GM18519 (cell line): ENCODE data around the gene FNDC1.
"Not testable (repeated sequence)": the region's sequence is repeated elsewhere in the genome, so short reads cannot be mapped to it uniquely, and the experiment has no call there.

Experiments used
- ATAC-seq: cut with Tn5 transposase; IDR thresholded peaks from one replicate; pipeline ENCODE4 v1.9.1; 2021; ENCODE audit warnings: mild to moderate bottlenecking, moderate library complexity; ENCODE audit not compliant: unreplicated experiment, low FRiP score

The FNDC1 gene

GRCh38 chr6:159252955-159253508 is 83.8 kb downstream of the FNDC1 start:
- ATAC-seq, result peak; percentile 65

- no peak for ATAC-seq
Observed at GRCh38 chr6:159254186-159254585, 85.0 kb downstream of the FNDC1 start.

DNA sequence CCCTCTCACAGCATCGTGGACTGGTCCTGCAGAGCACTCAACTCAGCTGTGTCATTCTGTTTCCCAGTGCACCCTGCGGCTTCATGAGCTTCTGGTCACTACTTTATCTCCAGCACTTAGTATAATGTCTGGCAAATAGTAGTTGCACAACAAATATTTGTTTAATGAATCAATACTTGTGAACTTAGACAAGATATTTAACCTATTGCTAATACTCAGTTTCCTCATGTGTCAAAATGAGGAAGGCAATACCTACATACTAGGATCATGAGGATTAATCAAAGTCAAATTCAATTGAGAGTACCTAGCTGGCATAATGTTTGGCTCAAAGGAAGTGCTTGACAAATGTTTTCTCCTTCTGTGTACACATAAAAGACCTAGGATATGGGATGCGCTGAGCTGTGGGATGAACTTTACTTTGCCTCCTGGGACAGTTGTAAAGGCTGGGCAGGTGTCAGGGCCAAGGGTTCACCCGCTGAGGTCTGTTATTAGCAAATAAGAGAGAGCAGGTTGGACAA is 86.3 kb downstream of the FNDC1 start:
- ATAC-seq, result no peak

DNA sequence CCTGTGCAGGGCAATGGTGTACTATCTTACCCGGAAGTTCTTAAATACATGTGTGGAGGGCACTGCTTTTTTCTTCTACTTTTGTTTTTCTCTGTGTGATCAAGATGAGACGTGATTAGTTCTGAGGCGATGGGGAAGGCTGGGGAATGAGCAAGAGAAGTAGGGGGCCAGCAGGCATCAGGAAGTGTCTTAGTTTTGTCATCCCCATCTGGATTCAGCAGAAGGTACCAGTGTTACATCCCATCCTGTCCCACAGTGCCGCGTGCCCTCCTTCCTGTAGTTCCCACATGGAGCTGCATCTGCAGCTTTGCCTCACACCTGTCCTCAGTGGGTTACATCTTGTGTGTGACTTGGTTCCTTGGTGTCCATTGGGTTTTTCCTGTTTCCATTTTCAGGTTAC is 86.9 kb downstream of the FNDC1 start:
- ATAC-seq, result no peak

DNA sequence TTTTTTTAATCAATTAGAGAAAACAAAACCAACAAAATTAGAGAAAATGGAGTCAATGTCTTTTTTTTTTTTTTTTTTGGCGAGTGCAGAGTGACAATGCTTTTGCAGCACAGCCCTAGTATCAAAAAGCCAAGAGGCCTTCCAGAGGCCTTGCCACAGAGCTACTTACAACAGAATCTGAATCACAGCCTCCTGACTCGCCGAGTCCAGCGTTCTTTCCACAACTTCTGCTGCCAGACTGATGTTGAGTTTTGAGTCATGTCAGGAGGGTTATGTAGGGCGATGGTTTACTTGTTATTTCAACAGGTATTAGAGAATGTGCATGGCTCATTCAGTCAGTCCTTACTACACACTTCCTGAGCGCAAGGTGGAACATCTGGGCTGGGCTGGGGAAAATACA is 88.6 kb downstream of the FNDC1 start:
- ATAC-seq, result no peak

GRCh38 chr6:159259441-159260125 is 90.4 kb downstream of the FNDC1 start:
- ATAC-seq, result no peak

DNA sequence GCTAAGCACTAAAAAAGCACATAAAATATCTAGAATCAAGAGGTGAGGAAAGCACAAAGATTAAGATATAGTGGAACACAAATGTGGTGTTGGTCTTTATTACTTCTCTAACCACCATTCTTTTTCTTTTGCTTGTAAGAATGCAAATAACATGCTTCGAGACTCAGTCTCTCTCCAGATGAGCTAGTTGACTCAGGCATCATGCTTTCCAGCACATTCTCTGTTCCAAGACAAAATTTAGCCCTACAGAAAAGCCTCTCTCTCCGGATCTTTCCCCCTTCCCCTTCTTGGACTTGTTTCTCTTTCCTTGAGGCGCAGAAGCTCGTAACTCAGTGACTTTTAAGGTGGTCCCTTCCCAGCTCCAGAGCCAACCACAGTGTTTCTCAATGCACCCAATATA is 91.0 kb downstream of the FNDC1 start:
- no peak for ATAC-seq

GRCh38 chr6:159261995-159262394 is 92.8 kb downstream of the FNDC1 start:
- no peak for ATAC-seq

DNA sequence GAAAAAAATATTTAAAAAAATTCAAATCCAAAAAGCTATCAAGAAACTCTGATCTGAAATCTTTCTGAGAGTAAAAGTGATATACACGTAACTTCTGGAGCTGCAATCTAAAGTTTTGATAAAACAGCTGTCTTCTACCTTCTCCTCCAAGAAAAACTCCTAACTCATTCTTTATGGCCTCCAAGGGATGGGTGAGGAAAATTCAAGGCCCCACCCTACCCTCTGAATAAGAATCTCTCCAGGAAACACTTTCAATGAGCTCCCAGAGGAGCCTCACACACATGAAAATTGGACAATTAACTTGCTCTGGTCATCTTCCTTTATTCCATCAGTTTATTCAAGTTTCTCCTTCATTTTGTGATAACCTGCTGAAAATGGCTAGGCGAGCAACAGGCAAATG is 93.4 kb downstream of the FNDC1 start:
- ATAC-seq, result no peak

DNA sequence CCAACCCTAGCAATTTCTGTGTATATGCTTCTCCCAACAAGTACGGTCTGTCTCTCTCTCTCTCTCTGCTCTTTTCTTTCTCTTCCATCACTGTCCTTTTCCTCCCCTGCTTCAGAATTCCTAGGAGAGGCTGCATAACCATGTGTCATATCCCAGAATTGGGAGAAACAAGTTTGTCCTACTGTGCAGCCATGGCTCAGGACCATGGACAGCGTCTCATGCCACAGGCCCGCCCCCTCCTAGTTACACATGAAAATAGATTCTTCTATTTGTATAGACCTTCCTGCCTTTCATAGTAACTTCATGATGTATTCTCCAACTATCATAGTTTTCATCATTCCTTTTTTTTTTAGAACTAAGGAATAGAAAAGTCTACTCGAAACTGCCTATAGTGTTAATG is 98.0 kb downstream of the FNDC1 start:
- no peak for ATAC-seq

- ATAC-seq, result no peak
Observed at GRCh38 chr6:159268511-159268910, 99.3 kb downstream of the FNDC1 start.

- ATAC-seq, result no peak
Observed at GRCh38 chr6:159271257-159271656, 102.1 kb downstream of the FNDC1 start.

- ATAC-seq, result no peak
Observed at GRCh38 chr6:159278626-159279025, 109.4 kb downstream of the FNDC1 start.

DNA sequence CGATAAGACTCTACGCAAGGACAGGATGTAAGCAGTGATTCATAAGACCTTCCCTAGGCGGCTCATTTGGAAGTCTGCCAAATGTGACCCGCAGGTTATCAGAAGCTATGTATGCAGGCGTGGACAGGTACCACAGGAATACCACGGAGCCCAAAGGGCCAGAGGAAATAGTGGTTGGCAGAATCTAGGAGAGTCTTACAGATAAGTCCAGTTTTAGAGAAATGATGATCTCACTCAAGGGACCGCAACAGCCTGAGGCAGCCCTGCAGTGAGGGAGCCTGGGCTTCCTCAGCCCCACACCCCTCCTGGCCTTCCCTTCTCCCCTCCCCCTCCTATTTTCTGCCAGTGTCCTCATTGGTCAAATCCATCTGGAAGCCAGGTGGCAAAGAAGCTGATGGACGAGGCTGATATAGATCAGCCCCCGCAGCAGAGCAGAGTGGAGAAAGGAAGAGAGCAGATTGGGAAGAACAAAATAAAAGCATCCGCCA is 110.6 kb downstream of the FNDC1 start:
- ATAC-seq, result no peak

DNA sequence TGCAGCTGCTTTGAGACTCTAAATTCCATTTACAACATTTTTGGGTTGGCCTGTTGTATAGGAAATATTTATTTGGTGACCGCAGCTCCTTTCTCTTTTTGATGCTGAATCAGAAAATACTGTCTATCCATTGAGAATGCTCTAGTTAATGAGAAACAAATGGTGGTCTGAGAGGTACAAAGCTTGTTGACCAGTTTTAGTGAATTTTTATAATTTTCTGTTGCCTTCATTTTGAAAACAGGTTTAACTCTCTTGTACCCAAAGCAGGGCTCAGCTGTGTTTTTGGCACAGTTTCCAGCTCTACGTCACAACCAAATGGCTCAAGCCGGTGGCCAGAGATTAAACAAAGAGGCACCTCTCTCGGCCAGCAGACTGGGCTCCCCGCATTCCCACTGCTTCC is 113.2 kb downstream of the FNDC1 start:
- no peak for ATAC-seq

- not testable (repeated sequence) for ATAC-seq
Observed at GRCh38 chr6:159284661-159285060, 115.5 kb downstream of the FNDC1 start.

GRCh38 chr6:159298840-159299239 is 129.6 kb downstream of the FNDC1 start:
- ATAC-seq, result no peak

GRCh38 chr6:159299566-159299965 is 130.4 kb downstream of the FNDC1 start:
- no peak for ATAC-seq

- ATAC-seq, result no peak
Observed at GRCh38 chr6:159301277-159301676, 132.1 kb downstream of the FNDC1 start.

DNA sequence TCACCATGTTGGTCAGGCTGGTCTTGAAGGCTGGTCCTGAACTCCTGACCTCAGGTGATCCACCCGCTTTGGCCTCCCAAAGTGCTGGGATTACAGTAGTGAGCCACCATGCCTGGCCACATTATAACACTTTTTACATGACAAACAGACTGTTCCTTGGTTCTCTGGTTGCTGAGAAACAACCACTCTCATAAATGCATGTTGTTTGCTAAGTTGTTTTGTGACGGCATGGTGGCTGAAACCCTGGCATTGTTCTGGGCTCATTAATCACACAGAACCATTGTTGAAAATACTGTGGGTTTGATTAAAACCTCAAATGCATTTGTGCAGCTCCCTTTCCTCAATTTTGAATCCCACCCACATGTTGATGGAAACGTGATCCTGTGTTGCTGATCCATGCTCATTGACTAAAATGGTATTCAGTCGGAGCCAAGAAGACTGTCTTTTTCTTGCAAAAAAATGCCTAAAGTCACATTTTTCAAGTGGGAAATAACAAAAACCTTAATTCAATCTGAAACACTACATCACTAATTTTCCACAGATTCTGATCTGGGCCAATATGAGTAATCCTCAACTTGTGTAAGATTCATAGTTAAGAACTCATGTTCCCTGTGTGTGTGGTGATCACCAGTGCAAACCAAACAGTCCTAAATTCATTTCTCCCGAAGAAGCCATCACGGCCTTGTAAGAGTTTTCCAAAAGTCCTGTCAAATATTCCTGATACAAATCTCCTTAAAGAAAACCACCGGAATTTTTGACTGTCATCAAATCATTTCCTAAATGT is 132.8 kb downstream of the FNDC1 start:
- ATAC-seq, result no peak

DNA sequence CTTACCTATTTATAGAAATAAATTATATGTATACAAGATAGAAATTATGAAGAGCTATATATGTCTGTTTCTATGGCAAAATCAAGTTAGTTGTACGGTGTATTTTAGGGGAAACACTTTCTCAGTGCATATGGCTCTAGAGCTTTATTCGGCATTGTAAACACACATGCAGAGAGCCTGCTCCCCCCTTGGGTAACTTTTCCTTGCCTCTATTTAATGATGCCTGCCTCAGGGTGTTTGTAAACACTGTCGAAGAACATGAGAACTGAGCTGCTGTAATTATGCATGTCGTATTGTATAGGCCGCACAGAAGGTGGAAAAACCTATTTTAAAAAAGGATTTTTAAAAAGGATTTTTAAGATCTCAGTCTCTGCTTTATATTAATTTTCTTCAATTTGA is 133.4 kb downstream of the FNDC1 start:
- no peak for ATAC-seq
